GM19397 (cell line): ENCODE measurements around the gene SRD5A3.

Source experiments
- ATAC-seq: cut with Tn5 transposase; IDR thresholded peaks from one replicate; pipeline ENCODE4 v1.9.1; 2021; ENCODE audit warnings: mild to moderate bottlenecking, moderate library complexity; ENCODE audit not compliant: unreplicated experiment

SRD5A3 gene

GRCh38 chr4:55405073-55405472 is 59.0 kb downstream of the SRD5A3 start:
- no peak for ATAC-seq

GRCh38 chr4:55406545-55406944 is 60.5 kb downstream of the SRD5A3 start:
- ATAC-seq = no peak

- no peak for ATAC-seq
Observed at GRCh38 chr4:55407119-55407518, 61.1 kb downstream of the SRD5A3 start.

- no peak for ATAC-seq
Observed at GRCh38 chr4:55407764-55408163, 61.7 kb downstream of the SRD5A3 start.

- ATAC-seq = peak; percentile 90
Observed at GRCh38 chr4:55409468-55410171, 63.6 kb downstream of the SRD5A3 start.

- no peak for ATAC-seq
Observed at GRCh38 chr4:55410431-55410830, 64.4 kb downstream of the SRD5A3 start.

- ATAC-seq = no peak
Observed at GRCh38 chr4:55411621-55412020, 65.6 kb downstream of the SRD5A3 start.

GRCh38 chr4:55416176-55416575 is 70.1 kb downstream of the SRD5A3 start:
- ATAC-seq = no peak
